D721Med (cell line): Measurements from ENCODE around the gene CLDN6.

Source experiments
- DNase-seq: peaks from one replicate; pipeline ENCODE4 v3.0.0; 2011; ENCODE audit warnings: low spot score; ENCODE audit not compliant: insufficient read length
- FAIRE-seq: peaks from 2 replicates; lab custom pipeline; 2011; peaks lifted over from hg19 to GRCh38; lab: Jason Lieb, UNC
- CTCF ChIP-seq: IDR thresholded peaks from 2 replicates; pipeline ENCODE4 v1.5.1; 2012; ENCODE audit warnings: mild to moderate bottlenecking, control low read depth; ENCODE audit not compliant: insufficient read depth; ENCODE audit errors: missing control alignments

CLDN6 gene

GRCh38 chr16:2999929-3000328, 18.1 kb downstream of the CLDN6 start:
- DNase-seq (no peak), FAIRE-seq (no peak)
- TF ChIP-seq CTCF, result no peak

GRCh38 chr16:2996298-2996697, 21.7 kb downstream of the CLDN6 start:
- DNase-seq (no peak), FAIRE-seq (no peak)
- no peak for TF ChIP-seq CTCF

- DNase-seq, result no peak
- no peak for FAIRE-seq
- no peak for TF ChIP-seq CTCF
These were observed 25.5 kb downstream of the CLDN6 start for GRCh38 chr16:2992383-2993081.

GRCh38 chr16:2991566-2992261, 26.3 kb downstream of the CLDN6 start:
- FAIRE-seq (no peak), DNase-seq (no peak)
- no peak for TF ChIP-seq CTCF

GRCh38 chr16:2990891-2991290, 27.1 kb downstream of the CLDN6 start:
- no peak for TF ChIP-seq CTCF
- FAIRE-seq, result no peak

GRCh38 chr16:2988590-2989099, 29.3 kb downstream of the CLDN6 start:
- TF ChIP-seq CTCF, result no peak
- DNase-seq (no peak), FAIRE-seq (no peak)

More at GRCh38 chr16:2990891-2991290, 27.1 kb downstream of the CLDN6 start:
- no peak for DNase-seq

GRCh38 chr16:2987833-2988232, 30.1 kb downstream of the CLDN6 start:
- DNase-seq, result no peak
- TF ChIP-seq CTCF, result no peak
- no peak for FAIRE-seq
